Measurements from ENCODE around the gene ASPRV1. TPM values are rescaled to one million over a fixed set of nuclear protein-coding genes. Genes with fewer than 3 reads are reported as not detected.
A peak's percentile ranks its signal among the peaks of the same experiment; 100 is the strongest.

Gene ASPRV1
- total and polyA plus RNA-seq, 8 donors = 0.73 to 4.2 (median 3.0) TPM

- Histone ChIP-seq H3K27me3 (no peaks in the 10 kb centered on the region), H3K4me3 (no peak overlapping the region), H3K27ac (peak overlapping the region; percentile 60 to 77), H3K36me3 (peaks cover 0 to 62% of the 10 kb centered on the region in 2 donors), H3K9me3 (no peaks in the 10 kb centered on the region), H3K4me1 (peaks cover 6 to 77% of the 10 kb centered on the region in 2 donors)
- ATAC-seq = no peak
- no peak for DNase-seq
- TF ChIP-seq CTCF (IDR thresholded peaks at IDR 0.05) = no peak
- intact Hi-C loops (cut with DNase I) = no loop called here
Observed at GRCh38 chr2:69935011-69935410, 26.4 kb downstream of the ASPRV1 start.

- intact Hi-C loops (cut with DNase I) = no loop called here
- H3K36me3 ChIP-seq = peaks cover 0 to 60% of the 10 kb centered on the region in 2 donors
- peak overlapping the region; percentile 60 to 77 for H3K27ac ChIP-seq
- no peaks in the 10 kb centered on the region for H3K27me3 ChIP-seq
- H3K4me3 ChIP-seq = no peak overlapping the region
- DNase-seq (no peak), ATAC-seq (no peak)
- peaks cover 6 to 82% of the 10 kb centered on the region in 2 donors for H3K4me1 ChIP-seq
- no peaks in the 10 kb centered on the region for H3K9me3 ChIP-seq
- TF ChIP-seq CTCF (IDR thresholded peaks at IDR 0.05) = no peak
Observed at GRCh38 chr2:69934614-69934908, 26.9 kb downstream of the ASPRV1 start.

- ATAC-seq = peak; percentile 72
- no peak for TF ChIP-seq CTCF (IDR thresholded peaks at IDR 0.05)
- DNase-seq = peak in 1 of 4 donors; percentile 62
- no peaks in the 10 kb centered on the region for H3K9me3 ChIP-seq
- peak overlapping the region in 1 of 2 donors; percentile 2 for H3K4me3 ChIP-seq
- peak overlapping the region; percentile 60 to 77 for H3K27ac ChIP-seq
- peaks cover 6 to 87% of the 10 kb centered on the region in 2 donors for H3K4me1 ChIP-seq
- intact Hi-C loops (cut with DNase I) = no loop called here
- no peaks in the 10 kb centered on the region for H3K27me3 ChIP-seq
- peaks cover 0 to 60% of the 10 kb centered on the region in 2 donors for H3K36me3 ChIP-seq
Observed at GRCh38 chr2:69933839-69934613, 27.4 kb downstream of the ASPRV1 start.

- H3K4me3 ChIP-seq = no peak overlapping the region
- intact Hi-C loops (cut with DNase I) = no loop called here
- H3K4me1 ChIP-seq = peaks cover 6 to 92% of the 10 kb centered on the region in 2 donors
- no peaks in the 10 kb centered on the region for H3K27me3 ChIP-seq
- DNase-seq (no peak), ATAC-seq (peak; percentile 89)
- TF ChIP-seq CTCF (IDR thresholded peaks at IDR 0.05) = no peak
- H3K36me3 ChIP-seq = peaks cover 0 to 60% of the 10 kb centered on the region in 2 donors
- H3K27ac ChIP-seq = peak overlapping the region; percentile 60 to 77
- no peaks in the 10 kb centered on the region for H3K9me3 ChIP-seq
Observed at GRCh38 chr2:69933254-69933828, 28.1 kb downstream of the ASPRV1 start.

- Histone ChIP-seq H3K27me3 (no peaks in the 10 kb centered on the region), H3K27ac (peak overlapping the region in 1 of 2 donors; percentile 77), H3K9me3 (no peaks in the 10 kb centered on the region), H3K4me1 (peaks cover 6 to 94% of the 10 kb centered on the region in 2 donors), H3K36me3 (peaks cover 0 to 56% of the 10 kb centered on the region in 2 donors), H3K4me3 (no peak overlapping the region)
- intact Hi-C loops (cut with DNase I) = no loop called here
- ATAC-seq (no peak), DNase-seq (no peak)
- no peak for TF ChIP-seq CTCF (IDR thresholded peaks at IDR 0.05)
Observed at GRCh38 chr2:69932596-69932922, 28.9 kb downstream of the ASPRV1 start.

All from left lung (tissue), 10 donors.